GM23338 (cell line): ENCODE results near the gene DDX27. TPM values are rescaled to one million over a fixed set of nuclear protein-coding genes. Genes with fewer than 3 reads are reported as not detected.
A peak's percentile ranks its signal among the peaks of the same experiment; 100 is the strongest.

Experiments used
- ATAC-seq: fragments of 200-7000 bp; cut with Tn5 transposase; 3 replicates; pipeline ENCODE4 v1.9.1; 2020
- DNase-seq: peaks from one replicate; pipeline ENCODE4 v3.0.0-alpha.2; 2015; ENCODE audit warnings: low spot score
- H2AFZ ChIP-seq: fragments of 200-600 bp; sonication (generic); 2 replicates; pipeline ENCODE4 v1.8.0; 2016; ENCODE audit warnings: antibody characterized with exemption, mild to moderate bottlenecking, moderate library complexity
- H3F3A ChIP-seq: fragments of 200-600 bp; sonication (generic); replicated peaks from 2 replicates; pipeline ENCODE4 v1.8.0; 2017; ENCODE audit warnings: antibody characterized with exemption, mixed run types, low read depth
- H3K27ac ChIP-seq: fragments of 200-600 bp; sonication (generic); 2 replicates; pipeline ENCODE4 v1.6.1; 2016; ENCODE audit warnings: low read depth
- H3K27me3 ChIP-seq: fragments of 200-600 bp; sonication (generic); 2 replicates; pipeline ENCODE4 v1.8.0; 2016; ENCODE audit warnings: mild to moderate bottlenecking, mixed run types, moderate library complexity; ENCODE audit not compliant: insufficient read depth
- H3K36me3 ChIP-seq: fragments of 200-600 bp; sonication (generic); 2 replicates; pipeline ENCODE4 v1.8.0; 2016; ENCODE audit warnings: mild to moderate bottlenecking; ENCODE audit not compliant: insufficient read depth
- H3K4me1 ChIP-seq: fragments of 200-600 bp; sonication (generic); 2 replicates; pipeline ENCODE4 v1.8.0; 2016; ENCODE audit warnings: mild to moderate bottlenecking, moderate library complexity; ENCODE audit not compliant: insufficient read depth
- H3K4me2 ChIP-seq: fragments of 200-600 bp; sonication (generic); 2 replicates; pipeline ENCODE4 v1.7.1; 2017; ENCODE audit warnings: mixed run types
- H3K4me3 ChIP-seq: fragments of 200-600 bp; sonication (generic); 2 replicates; pipeline ENCODE4 v1.6.1; 2016; ENCODE audit warnings: mixed run types
- H3K79me2 ChIP-seq: fragments of 200-600 bp; sonication (generic); replicated peaks from 2 replicates; pipeline ENCODE4 v1.8.0; 2017; ENCODE audit warnings: mild to moderate bottlenecking; ENCODE audit not compliant: insufficient read depth
- H3K9me2 ChIP-seq: fragments of 200-600 bp; sonication (generic); 2 replicates; pipeline ENCODE4 v1.8.0; 2017; ENCODE audit not compliant: insufficient read depth
- H4K20me1 ChIP-seq: fragments of 200-600 bp; sonication (generic); replicated peaks from 2 replicates; pipeline ENCODE4 v1.8.0; 2017; ENCODE audit warnings: mild to moderate bottlenecking; ENCODE audit not compliant: insufficient read depth
- H3K27ac Mint-ChIP-seq: 2 replicates; pipeline ENCODE4 v1.8.0; 2020; ENCODE audit warnings: inconsistent platforms, mild to moderate bottlenecking, moderate library complexity, mixed read lengths
- H3K27me3 Mint-ChIP-seq: 3 replicates; pipeline ENCODE4 v1.8.0; 2022; ENCODE audit warnings: low read depth, mild to moderate bottlenecking, moderate library complexity, mixed read lengths, inconsistent platforms; ENCODE audit not compliant: insufficient read depth, poor library complexity
- H3K36me3 Mint-ChIP-seq: 3 replicates; pipeline ENCODE4 v1.8.0; 2021; ENCODE audit warnings: low read depth, mild to moderate bottlenecking, inconsistent platforms, moderate library complexity, mixed read lengths
- H3K4me1 Mint-ChIP-seq: 3 replicates; pipeline ENCODE4 v1.8.0; 2020; ENCODE audit warnings: mild to moderate bottlenecking, inconsistent platforms, mixed read lengths
- H3K4me3 Mint-ChIP-seq: 3 replicates; pipeline ENCODE4 v1.8.0; 2021; ENCODE audit warnings: moderate library complexity, mild to moderate bottlenecking, inconsistent platforms, mixed read lengths
- H3K9me3 Mint-ChIP-seq: 3 replicates; pipeline ENCODE4 v1.8.0; 2020; ENCODE audit warnings: moderate library complexity, mild to moderate bottlenecking, inconsistent platforms, mixed read lengths
- CREB1 ChIP-seq: fragments of 250-450 bp; sonication (Bioruptor Pico); IDR thresholded peaks from 2 replicates; pipeline ENCODE4 v1.5.0; 2020; ENCODE audit warnings: low read depth, mild to moderate bottlenecking, moderate library complexity
- EZH2phosphoT487 ChIP-seq: fragments of 200-600 bp; sonication (generic); IDR thresholded peaks from one replicate; pipeline ENCODE4 v1.8.1; 2018; ENCODE audit warnings: antibody characterized with exemption; ENCODE audit not compliant: unreplicated experiment
- JUNB ChIP-seq: IDR thresholded peaks from one replicate; pipeline ENCODE4 v1.6.1; 2016; ENCODE audit warnings: antibody characterized with exemption; ENCODE audit not compliant: unreplicated experiment
- POLR2AphosphoS5 ChIP-seq: IDR thresholded peaks from 2 replicates; pipeline ENCODE4 v1.6.1; 2016; ENCODE audit warnings: antibody characterized with exemption, low read depth
- REST ChIP-seq: IDR thresholded peaks from one replicate; pipeline ENCODE4 v1.6.1; 2018; ENCODE audit warnings: antibody characterized with exemption; ENCODE audit not compliant: unreplicated experiment
- STAT1 ChIP-seq: IDR thresholded peaks from one replicate; pipeline ENCODE4 v1.6.1; 2016; ENCODE audit warnings: antibody characterized with exemption; ENCODE audit not compliant: unreplicated experiment
- ZNF462 ChIP-seq: fragments of 250-450 bp; sonication (Bioruptor Pico); IDR thresholded peaks from 2 replicates; pipeline ENCODE4 v1.5.0; 2020; ENCODE audit warnings: mild to moderate bottlenecking, moderate library complexity
- polyA plus RNA-seq: library from polyadenylated mRNA; unstranded; fragments of >200 nt; fragmentation: Nextera tagmentation; extraction: Ambion mirVana; gene quantifications from 2 replicates; pipeline ENCODE4 v1.2.1, GENCODE V29; 2016
- total RNA-seq: library from RNA; depleted of rRNA; stranded (reverse); fragments of >200 nt; shearing (Covaris generic); gene quantifications from 2 replicates; pipeline ENCODE4 v1.2.3, GENCODE V29; 2014

DDX27 gene
- total and polyA plus RNA-seq, 2 experiments from 2014 or later: 53.3 to 81.3 TPM

DNA sequence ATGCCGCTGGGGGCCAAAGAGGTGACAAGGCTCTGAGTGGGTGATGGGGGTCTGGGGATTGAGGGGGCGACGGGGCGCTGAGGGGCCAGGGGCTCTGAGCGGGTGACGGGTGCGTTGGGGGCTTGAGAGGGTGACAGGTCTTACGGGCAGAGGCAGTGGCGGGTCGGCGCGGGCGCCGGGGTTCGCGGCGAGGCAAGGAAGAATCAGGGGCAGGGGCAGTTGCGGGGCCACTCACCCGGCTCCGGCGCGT is 58.5 kb downstream of the DDX27 start:
- H2AFZ ChIP-seq: no peak overlapping the region; the same call in 1 of the 2 replicates
- Mint-ChIP-seq H3K27ac (peak overlapping the region; percentile 84; the same call in 1 of the 2 replicates), H3K9me3 (peaks cover 49% of the 10 kb centered on the region), H3K36me3 (peaks cover 74% of the 10 kb centered on the region), H3K4me1 (peaks cover 31% of the 10 kb centered on the region), H3K4me3 (peak overlapping the region; percentile 100), H3K27me3 (peaks cover 45% of the 10 kb centered on the region)
- H3K27ac ChIP-seq: no peak overlapping the region
- H3K36me3 ChIP-seq: peaks cover 59% of the 10 kb centered on the region
- H3K79me2 ChIP-seq: peaks cover 75% of the 10 kb centered on the region
- peak overlapping the region; percentile 80 for H3K4me2 ChIP-seq
- 0 out of 2 replicates have a peak, but pooled peaks cover 4% of the 10 kb centered on the region for H3K9me2 ChIP-seq
- peaks cover 37% of the 10 kb centered on the region for H4K20me1 ChIP-seq
- H3K27me3 ChIP-seq: no peaks in the 10 kb centered on the region
- H3K4me3 ChIP-seq: peak overlapping the region; percentile 100
- TF ChIP-seq STAT1 (no peak), EZH2phosphoT487 (no peak), ZNF462 (CRISPR knock-in tag) (no peak), REST (no peak), POLR2AphosphoS5 (no peak), CREB1 (CRISPR knock-in tag) (no peak), JUNB (no peak)
- ATAC-seq: no peak
- H3F3A ChIP-seq: peaks cover 48% of the 10 kb centered on the region
- peaks cover 19% of the 10 kb centered on the region for H3K4me1 ChIP-seq
- no peak for DNase-seq
